HepG2 (cell line): ENCODE measurements around the gene CNTN5.

ENCODE experiments used
- ATF2 ChIP-seq: sonication (generic); formaldehyde crosslinking; IDR thresholded peaks from 2 replicates; pipeline ENCODE4 v1.4.0; 2020; ENCODE audit warnings: missing genetic modification reagents
- DPF2 ChIP-seq: sonication (generic); formaldehyde crosslinking; IDR thresholded peaks from 2 replicates; pipeline ENCODE4 v1.4.0; 2020; ENCODE audit warnings: mild to moderate bottlenecking, low read depth, missing genetic modification reagents, borderline replicate concordance
- EP300 ChIP-seq, 3 experiments: sonication (generic) in 1 of 3; formaldehyde crosslinking in 1 of 3; IDR thresholded peaks; 2 replicates each; pipeline versions ENCODE4 v1.5.1 to v1.6.1; 2011 to 2020; ENCODE audit warnings: low read depth in 2 of 3, low read length in 2 of 3, borderline replicate concordance in 1 of 3, improper control_type of control experiment in 1 of 3, mild to moderate bottlenecking in 1 of 3, missing genetic modification reagents in 1 of 3, moderate library complexity in 1 of 3
- KDM1A ChIP-seq: IDR thresholded peaks from 2 replicates; pipeline ENCODE4 v1.6.1; 2016; ENCODE audit warnings: missing compliant biosample characterization
- RXRA ChIP-seq: sonication (generic); formaldehyde crosslinking; IDR thresholded peaks from 2 replicates; pipeline ENCODE4 v1.5.1; 2020; ENCODE audit warnings: missing genetic modification reagents
- SALL2 ChIP-seq: sonication (generic); formaldehyde crosslinking; IDR thresholded peaks from 2 replicates; pipeline ENCODE4 v1.8.1; 2023; ENCODE audit warnings: mild to moderate bottlenecking, missing genetic modification reagents, inconsistent platforms

GRCh38 chr11:100353083-100353482, 1332.3 kb downstream of the CNTN5 start:
- TF ChIP-seq KDM1A (CRISPR knock-in tag), result no peak
- TF ChIP-seq DPF2 (CRISPR knock-in tag), result no peak
- TF ChIP-seq EP300 (IDR thresholded peaks at IDR 0.05; ENCODE audit: low read depth in 2 of 2, low read length in 2 of 2), result no peak
- no peak for TF ChIP-seq EP300 (CRISPR knock-in tag; IDR thresholded peaks at IDR 0.05; ENCODE audit: borderline replicate concordance)
- TF ChIP-seq RXRA (CRISPR knock-in tag), result no peak
- TF ChIP-seq ATF2 (CRISPR knock-in tag), result no peak
- TF ChIP-seq SALL2, result no peak
